Fibroblast of the aortic adventitia (primary cell): ENCODE results near the gene CDKL1. TPM values are rescaled to one million over a fixed set of nuclear protein-coding genes. Genes with fewer than 3 reads are reported as not detected.

ENCODE experiments used
- DNase-seq: peaks from one replicate; pipeline ENCODE4 v3.0.0-alpha.2; 2010; ENCODE audit warnings: low read depth
- H3K4me3 ChIP-seq: 2 replicates; pipeline ENCODE4 v1.5.1; 2011; ENCODE audit warnings: low read depth, mild to moderate bottlenecking, control low read depth, low read length, moderate library complexity
- total RNA-seq: library from RNA; depleted of rRNA; stranded (reverse); fragments of >200 nt; gene quantifications from 2 replicates; pipeline ENCODE4 v1.2.3, GENCODE V29; 2012; ENCODE audit warnings: low replicate concordance
- TF ChIP-seq, protein P1 (sequence below): IDR thresholded peaks from 2 replicates; pipeline ENCODE4 v1.5.1; 2011; ENCODE audit warnings: mild to moderate bottlenecking, low read length, control low read depth, inconsistent platforms; ENCODE audit not compliant: insufficient read depth

Gene CDKL1
- total RNA-seq, 1 donor: 7.3 TPM

DNA sequence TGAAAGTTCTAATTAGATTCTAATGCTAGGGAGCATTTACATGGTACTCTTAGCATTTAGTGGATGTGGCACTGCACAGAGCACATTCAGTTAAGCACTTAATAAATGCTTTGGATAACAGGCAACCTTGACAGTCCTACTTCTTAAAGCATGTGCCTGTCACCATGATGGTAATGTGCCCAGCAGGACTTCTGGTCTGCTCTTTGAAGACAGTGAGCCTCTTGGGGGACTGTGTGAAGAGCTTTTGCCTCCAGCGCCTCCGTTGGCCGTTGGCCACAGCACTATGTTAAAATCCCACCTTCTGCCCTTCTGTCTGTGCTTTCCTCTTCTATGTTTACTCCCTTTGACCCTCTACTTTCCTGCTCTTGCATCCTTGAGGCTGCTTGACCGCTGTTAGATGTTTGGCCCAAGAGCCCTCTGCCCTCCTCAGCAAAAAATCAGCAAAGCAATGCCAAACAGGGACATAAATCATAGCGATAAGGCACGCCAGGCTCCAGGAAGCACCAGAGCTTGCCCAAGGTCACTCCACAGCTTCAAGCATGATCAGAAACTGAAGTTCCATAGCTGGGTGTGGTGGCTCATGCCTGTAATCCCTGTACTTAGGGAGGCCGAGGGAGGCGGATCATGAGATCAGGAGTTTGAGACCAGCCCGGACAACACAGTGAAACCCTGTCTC lies 8.3 kb downstream of the CDKL1 start:
- TF ChIP-seq, protein P1, sequence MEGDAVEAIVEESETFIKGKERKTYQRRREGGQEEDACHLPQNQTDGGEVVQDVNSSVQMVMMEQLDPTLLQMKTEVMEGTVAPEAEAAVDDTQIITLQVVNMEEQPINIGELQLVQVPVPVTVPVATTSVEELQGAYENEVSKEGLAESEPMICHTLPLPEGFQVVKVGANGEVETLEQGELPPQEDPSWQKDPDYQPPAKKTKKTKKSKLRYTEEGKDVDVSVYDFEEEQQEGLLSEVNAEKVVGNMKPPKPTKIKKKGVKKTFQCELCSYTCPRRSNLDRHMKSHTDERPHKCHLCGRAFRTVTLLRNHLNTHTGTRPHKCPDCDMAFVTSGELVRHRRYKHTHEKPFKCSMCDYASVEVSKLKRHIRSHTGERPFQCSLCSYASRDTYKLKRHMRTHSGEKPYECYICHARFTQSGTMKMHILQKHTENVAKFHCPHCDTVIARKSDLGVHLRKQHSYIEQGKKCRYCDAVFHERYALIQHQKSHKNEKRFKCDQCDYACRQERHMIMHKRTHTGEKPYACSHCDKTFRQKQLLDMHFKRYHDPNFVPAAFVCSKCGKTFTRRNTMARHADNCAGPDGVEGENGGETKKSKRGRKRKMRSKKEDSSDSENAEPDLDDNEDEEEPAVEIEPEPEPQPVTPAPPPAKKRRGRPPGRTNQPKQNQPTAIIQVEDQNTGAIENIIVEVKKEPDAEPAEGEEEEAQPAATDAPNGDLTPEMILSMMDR: no peak
- no peak overlapping the region for H3K4me3 ChIP-seq
- DNase-seq: peak; percentile 25

DNA sequence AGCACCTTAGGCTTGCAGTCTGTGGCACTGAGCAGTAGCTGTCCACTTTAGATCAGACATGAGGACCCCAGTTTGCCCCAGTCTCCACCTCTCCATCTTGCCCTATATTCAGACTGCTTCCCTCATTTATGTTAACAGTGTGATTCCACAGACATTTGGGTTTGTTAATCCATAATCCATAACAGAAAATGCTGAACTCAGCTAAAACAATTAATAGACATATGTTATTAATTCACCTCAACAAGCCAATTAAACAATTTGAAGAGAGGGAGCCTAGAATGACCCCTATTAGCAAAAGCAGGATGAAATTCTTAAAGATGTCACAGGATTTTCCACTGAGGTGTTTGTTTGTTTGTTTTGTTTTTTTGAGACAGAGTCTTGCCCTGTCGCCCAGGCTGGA lies 9.1 kb downstream of the CDKL1 start:
- no peak for DNase-seq
- no peak overlapping the region for H3K4me3 ChIP-seq
- TF ChIP-seq, protein P1: no peak

DNA sequence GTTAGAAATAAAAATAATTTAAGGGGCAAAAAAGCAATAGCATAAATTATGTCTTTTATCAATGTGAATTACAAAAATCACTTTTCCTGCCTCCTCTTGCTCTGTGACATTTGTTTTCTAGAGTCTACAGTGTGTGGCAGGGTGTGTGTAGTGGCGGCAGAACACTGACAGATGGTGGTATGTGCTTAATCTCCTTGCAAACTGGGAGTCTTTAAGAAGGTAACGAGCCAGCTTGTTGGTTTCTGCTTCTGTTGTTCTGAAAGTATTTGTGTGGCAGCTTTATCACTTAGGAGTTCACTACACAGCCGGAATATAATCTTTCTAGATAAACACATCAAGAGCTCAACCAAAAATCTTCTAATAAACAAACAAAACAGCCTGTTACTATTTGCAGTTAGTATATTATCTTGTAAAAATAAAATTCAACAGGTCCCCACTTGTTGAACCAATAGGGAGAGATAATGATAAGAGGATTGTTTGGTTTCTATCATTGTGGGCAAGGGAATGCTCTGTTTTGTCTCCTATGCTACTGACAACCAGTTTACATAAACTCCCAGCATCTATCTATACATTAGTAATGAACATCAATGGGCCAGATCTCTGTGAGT lies 13.0 kb downstream of the CDKL1 start:
- DNase-seq: no peak
- H3K4me3 ChIP-seq: no peak overlapping the region
- TF ChIP-seq, protein P1: no peak

DNA sequence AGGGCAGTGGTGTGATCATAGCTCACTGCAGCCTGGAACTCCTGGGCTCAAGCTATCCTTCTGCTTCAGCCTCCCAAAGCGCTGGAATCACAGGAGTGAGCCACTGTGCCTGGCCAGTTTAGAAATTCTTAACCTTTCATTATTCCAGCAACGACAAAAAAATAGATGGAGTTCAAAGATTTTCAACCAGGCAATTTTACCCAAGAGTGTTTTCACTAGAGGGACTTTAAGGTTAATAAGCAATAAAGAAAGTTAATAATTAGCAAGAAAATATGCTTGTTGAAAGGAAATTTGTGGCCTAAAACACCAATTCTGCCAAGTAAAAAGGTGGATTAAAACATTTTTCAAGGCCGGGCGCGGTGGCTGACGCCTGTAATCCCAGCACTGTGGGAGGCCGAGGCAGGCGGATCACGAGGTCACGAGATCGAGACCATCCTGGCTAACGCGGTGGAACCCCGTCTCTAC lies 14.8 kb downstream of the CDKL1 start:
- TF ChIP-seq, protein P1: no peak
- no peak for DNase-seq
- no peak overlapping the region for H3K4me3 ChIP-seq

DNA sequence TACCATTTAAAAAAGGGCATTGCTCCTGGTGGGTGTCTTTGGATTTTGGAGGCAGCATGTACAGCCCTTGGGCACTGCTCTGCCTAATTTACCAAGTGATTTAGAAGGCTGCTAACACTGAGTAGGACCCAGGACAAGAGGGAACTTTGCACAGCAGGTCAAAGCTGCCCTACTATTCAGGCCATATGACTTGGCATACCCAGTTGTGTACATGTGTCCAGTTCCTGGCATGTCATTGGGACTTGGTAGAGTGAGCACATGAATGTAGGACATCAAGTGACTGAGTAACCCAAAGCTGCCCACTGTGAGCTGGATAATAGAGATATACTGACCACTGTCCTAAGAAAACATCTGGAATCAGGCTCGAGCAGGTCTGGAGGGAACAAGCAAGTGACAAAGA lies 15.7 kb downstream of the CDKL1 start:
- DNase-seq: no peak
- TF ChIP-seq, protein P1: no peak
- H3K4me3 ChIP-seq: no peak overlapping the region

GRCh38 chr14:50380455-50380854 lies 16.2 kb downstream of the CDKL1 start:
- DNase-seq: no peak
- H3K4me3 ChIP-seq: no peak overlapping the region
- TF ChIP-seq, protein P1: no peak
